ENCODE results near the gene PASK. TPM values are rescaled to one million over a fixed set of nuclear protein-coding genes. Genes with fewer than 3 reads are reported as not detected.

Gene PASK
- total and polyA plus RNA-seq, 2 of the 4 experiments (the other 2 are of a cell fraction) = 4.1 TPM

GRCh38 chr2:241070811-241071676 is 78.2 kb downstream of the PASK start:
- Histone ChIP-seq H4K91ac (ENCODE audit: insufficient read depth, low read depth, low read length) (no peak overlapping the region), H2BK20ac (ENCODE audit: low read depth, low read length) (no peak overlapping the region), H2BK120ac (ENCODE audit: low read depth, low read length) (no peak overlapping the region), H4K8ac (ENCODE audit: low read depth in 2 of 2, low read length in 2 of 2) (no peak overlapping the region), H4K5ac (ENCODE audit: low read depth, low read length) (no peak overlapping the region), H3K36me3 (ENCODE audit: control insufficient read depth, insufficient read depth, low read length) (peaks cover 47% of the 10 kb centered on the region; the same call in 1 of the 2 replicates), H3K4me1 (ENCODE audit: control insufficient read depth, insufficient read depth, low read length) (no peaks in the 10 kb centered on the region), H3K14ac (replicated peaks; ENCODE audit: low read depth, low read length) (no peak overlapping the region), H3K4me3 (ENCODE audit: insufficient read depth, low read depth, low read length) (no peak overlapping the region), H2AK9ac (replicated peaks; ENCODE audit: low read depth, low read length, poor library complexity) (no peak overlapping the region), H3K27ac (ENCODE audit: insufficient read depth, low read length) (no peak overlapping the region), H3K9me3 (ENCODE audit: control insufficient read depth, insufficient read depth, low read length) (no peaks in the 10 kb centered on the region), H2AFZ (replicated peaks; ENCODE audit: low read length, poor library complexity) (no peak overlapping the region), H2BK5ac (ENCODE audit: low read depth, low read length, poor library complexity, severe bottlenecking) (no peak overlapping the region), H4K20me1 (ENCODE audit: insufficient read depth, low read length) (no peaks in the 10 kb centered on the region), H3K4ac (ENCODE audit: low read depth, low read length) (no peak overlapping the region), H2BK15ac (ENCODE audit: low read depth, low read length) (no peak overlapping the region), H2AK5ac (ENCODE audit: low read depth, low read length) (no peak overlapping the region), H3K79me1 (ENCODE audit: low read depth in 1 of 2, low read length in 2 of 2) (no peaks in the 10 kb centered on the region), H3K23ac (ENCODE audit: low read depth, low read length) (no peak overlapping the region), H3K4me2 (ENCODE audit: low read depth, low read length) (no peak overlapping the region), H3K18ac (ENCODE audit: low read depth, low read length) (no peak overlapping the region), H3K9ac (ENCODE audit: low read depth, low read length) (no peak overlapping the region), H3K56ac (ENCODE audit: extremely low read depth, insufficient read depth, low read length) (no peak overlapping the region), H3K9me1 (ENCODE audit: insufficient read depth, low read length) (no peaks in the 10 kb centered on the region), H3K27me3 (ENCODE audit: control insufficient read depth, insufficient read depth, low read length) (no peaks in the 10 kb centered on the region)
- intact Hi-C loops (cut with micrococcal nuclease) (no loop called here), in situ Hi-C loops (cut with MboI; ENCODE audit: low sequenced_read_pairs) (loop anchor here (10.0 kb wide), 1 partner anchor 216 kb away; no protein-coding TSS in a partner anchor), dilution Hi-C loops (cut with HindIII; ENCODE audit: low sequenced_read_pairs, unreplicated experiment) (no loop called here)
- ATAC-seq (ENCODE audit: low read depth) (no peak), DNase-seq (no peak)
- WGBS, 2 experiments (ENCODE audit: extremely low coverage in 2 of 2, insufficient read length in 1 of 2) = 96% methylated on average over 12 of the region's 31 CpGs; no CpG with 5 or more reads in 1 of the 2 experiments
- ChIA-PET CTCF (no interaction called here), POLR2A (ENCODE audit: unreplicated experiment) (no interaction called here)
- TF ChIP-seq BHLHE40 (IDR thresholded peaks at IDR 0.05; ENCODE audit: low read depth, low read length) (no peak), USF2 (IDR thresholded peaks at IDR 0.05; ENCODE audit: low read depth, low read length) (no peak)
- no TSS peak for BruUV-seq (replicated peaks)

All from IMR-90 (cell line).